ENCODE data around the gene FAM117A. TPM values are rescaled to one million over a fixed set of nuclear protein-coding genes. Genes with fewer than 3 reads are reported as not detected.
A peak's percentile ranks its signal among the peaks of the same experiment; 100 is the strongest.

FAM117A gene
- total and polyA plus RNA-seq, 12 donors, result 4.6 to 16.3 (median 10.3) TPM

DNA sequence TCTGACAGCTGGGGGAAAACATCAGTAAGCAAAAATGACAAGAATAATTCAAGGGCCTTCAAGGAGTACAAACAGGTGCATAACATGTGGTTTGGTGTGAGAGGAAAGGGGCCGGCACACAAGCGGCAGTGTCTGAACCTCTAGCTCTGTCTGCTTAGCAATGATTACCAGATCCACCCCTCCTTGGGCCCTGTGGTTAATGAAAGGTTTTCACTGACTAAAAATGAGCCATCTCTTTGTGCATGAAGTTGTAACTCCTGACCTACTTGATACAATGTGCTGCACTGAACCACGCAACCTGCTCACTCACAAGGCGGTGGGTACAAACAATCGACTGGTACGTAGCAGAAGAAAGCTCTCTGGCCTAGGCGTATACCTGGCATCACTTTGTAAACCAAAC is 15.1 kb downstream of the FAM117A start:
- 85 to 96% (median 93%) methylated on average over 7 of the region's 7 CpGs for WGBS, 4 donors
- Histone ChIP-seq H3K4me3 (no peak overlapping the region), H3K36me3 (replicated peaks in 1 of 2) (no peaks in the 10 kb centered on the region), H3K27me3 (no peaks in the 10 kb centered on the region), H3K4me1 (replicated peaks in 1 of 2) (peaks cover 0 to 3% of the 10 kb centered on the region in 2 donors), H3K9me3 (replicated peaks in 1 of 3) (no peaks in the 10 kb centered on the region), H3K27ac (no peak overlapping the region)
- no peak for DNase-seq
- intact Hi-C loops (cut with DNase I), result no loop called here
- TF ChIP-seq, protein P1, sequence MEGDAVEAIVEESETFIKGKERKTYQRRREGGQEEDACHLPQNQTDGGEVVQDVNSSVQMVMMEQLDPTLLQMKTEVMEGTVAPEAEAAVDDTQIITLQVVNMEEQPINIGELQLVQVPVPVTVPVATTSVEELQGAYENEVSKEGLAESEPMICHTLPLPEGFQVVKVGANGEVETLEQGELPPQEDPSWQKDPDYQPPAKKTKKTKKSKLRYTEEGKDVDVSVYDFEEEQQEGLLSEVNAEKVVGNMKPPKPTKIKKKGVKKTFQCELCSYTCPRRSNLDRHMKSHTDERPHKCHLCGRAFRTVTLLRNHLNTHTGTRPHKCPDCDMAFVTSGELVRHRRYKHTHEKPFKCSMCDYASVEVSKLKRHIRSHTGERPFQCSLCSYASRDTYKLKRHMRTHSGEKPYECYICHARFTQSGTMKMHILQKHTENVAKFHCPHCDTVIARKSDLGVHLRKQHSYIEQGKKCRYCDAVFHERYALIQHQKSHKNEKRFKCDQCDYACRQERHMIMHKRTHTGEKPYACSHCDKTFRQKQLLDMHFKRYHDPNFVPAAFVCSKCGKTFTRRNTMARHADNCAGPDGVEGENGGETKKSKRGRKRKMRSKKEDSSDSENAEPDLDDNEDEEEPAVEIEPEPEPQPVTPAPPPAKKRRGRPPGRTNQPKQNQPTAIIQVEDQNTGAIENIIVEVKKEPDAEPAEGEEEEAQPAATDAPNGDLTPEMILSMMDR (IDR thresholded peaks at IDR 0.05), result no peak
- no peak for TF ChIP-seq POLR2A (IDR thresholded peaks at IDR 0.05)

DNA sequence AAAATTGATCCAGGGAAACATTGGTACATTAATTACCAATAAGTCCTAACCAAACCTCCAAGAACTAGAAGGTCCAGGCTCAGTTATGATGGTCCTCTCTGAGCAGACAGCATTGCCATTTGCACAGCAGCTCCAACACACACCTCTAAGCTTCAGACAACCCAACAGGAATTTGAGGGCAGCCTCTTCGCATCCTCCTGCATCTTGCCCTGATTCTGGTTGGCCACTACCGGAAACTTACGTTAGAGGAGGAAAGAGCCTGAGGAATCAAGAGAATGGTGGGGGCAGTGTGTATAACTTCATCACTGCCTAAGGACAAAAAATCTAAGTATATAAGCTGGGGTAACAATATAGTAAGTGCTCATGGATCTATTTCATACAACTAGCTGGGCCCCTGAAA is 15.7 kb downstream of the FAM117A start:
- Histone ChIP-seq H3K9me3 (replicated peaks in 1 of 3) (no peaks in the 10 kb centered on the region), H3K27me3 (no peaks in the 10 kb centered on the region), H3K27ac (no peak overlapping the region), H3K36me3 (replicated peaks in 1 of 2) (no peaks in the 10 kb centered on the region), H3K4me3 (no peak overlapping the region), H3K4me1 (replicated peaks in 1 of 2) (peaks cover 0 to 7% of the 10 kb centered on the region in 2 donors)
- TF ChIP-seq, protein P1 (IDR thresholded peaks at IDR 0.05), result no peak
- no peak for TF ChIP-seq POLR2A (IDR thresholded peaks at IDR 0.05)
- 81 to 92% (median 87%) methylated on average over 3 of the region's 3 CpGs for WGBS, 4 donors
- DNase-seq, result no peak
- intact Hi-C loops (cut with DNase I), result no loop called here

DNA sequence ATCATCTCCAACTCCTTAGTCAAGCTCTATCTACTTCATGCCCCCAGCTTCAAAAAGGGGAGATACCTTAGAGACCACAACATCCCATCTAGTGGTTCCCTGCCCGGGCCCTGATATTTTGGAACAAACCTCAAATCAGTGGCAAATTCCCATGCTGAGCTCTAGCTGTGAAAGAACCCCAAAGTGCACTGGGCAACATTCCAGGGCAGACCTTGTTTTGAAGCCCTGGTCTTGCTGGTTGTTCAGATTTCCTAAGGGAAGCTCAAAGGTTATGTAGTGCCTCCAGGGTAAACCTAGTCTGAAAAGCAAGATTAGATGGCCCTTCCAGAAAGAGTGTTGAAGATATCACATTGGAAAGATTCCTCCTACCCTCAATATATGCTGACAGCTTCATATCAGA is 16.3 kb downstream of the FAM117A start:
- Histone ChIP-seq H3K4me1 (replicated peaks in 1 of 2) (peaks cover 0 to 12% of the 10 kb centered on the region in 2 donors), H3K27ac (peak overlapping the region in 1 of 5 donors; percentile 29), H3K4me3 (no peak overlapping the region), H3K9me3 (replicated peaks in 1 of 3) (no peaks in the 10 kb centered on the region), H3K36me3 (replicated peaks in 1 of 2) (no peaks in the 10 kb centered on the region), H3K27me3 (no peaks in the 10 kb centered on the region)
- no peak for DNase-seq
- intact Hi-C loops (cut with DNase I), result no loop called here
- TF ChIP-seq, protein P1 (IDR thresholded peaks at IDR 0.05), result no peak
- TF ChIP-seq POLR2A (IDR thresholded peaks at IDR 0.05), result no peak
- WGBS, 4 donors, result 67 to 87% (median 81%) methylated on average over 1 of the region's 1 CpG

DNA sequence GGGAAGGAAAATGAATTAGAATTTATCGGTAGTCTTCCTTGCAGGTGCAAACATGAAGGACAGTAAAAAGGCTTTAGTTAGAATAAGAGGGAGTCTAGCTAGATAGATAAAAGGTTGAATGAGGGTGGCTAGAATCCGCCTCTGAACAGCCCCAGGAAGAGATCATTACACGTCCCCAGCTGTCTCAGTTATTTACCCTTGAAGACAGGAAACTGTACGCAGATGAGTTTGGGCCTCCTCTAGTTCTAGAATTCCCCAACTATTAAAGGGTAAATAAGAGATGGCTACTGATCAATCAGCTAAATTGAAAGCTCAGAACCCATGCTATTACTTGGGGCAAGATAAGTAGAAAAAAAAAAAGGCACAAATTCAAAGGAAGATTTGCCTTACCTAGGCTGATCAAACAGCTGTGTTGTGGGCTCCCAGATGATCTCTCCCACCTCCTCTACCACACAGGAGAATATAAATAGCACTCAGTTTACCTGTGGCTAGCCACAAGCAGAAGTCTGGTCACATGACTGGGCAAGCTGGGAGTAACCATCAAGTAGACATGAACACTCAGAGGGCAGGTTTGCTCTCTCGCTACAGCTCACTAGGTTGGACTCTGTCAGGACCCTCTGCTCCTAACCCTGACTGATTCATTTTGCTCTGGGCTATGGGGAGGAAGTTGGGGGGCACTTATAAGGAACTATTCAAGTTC is 17.0 kb downstream of the FAM117A start:
- Histone ChIP-seq H3K4me1 (replicated peaks in 1 of 2) (peaks cover 0 to 19% of the 10 kb centered on the region in 2 donors), H3K9me3 (replicated peaks in 1 of 3) (no peaks in the 10 kb centered on the region), H3K27ac (peak overlapping the region in 1 of 5 donors; percentile 29), H3K4me3 (no peak overlapping the region), H3K36me3 (replicated peaks in 1 of 2) (no peaks in the 10 kb centered on the region), H3K27me3 (no peaks in the 10 kb centered on the region)
- 78 to 91% (median 85%) methylated on average over 5 of the region's 5 CpGs for WGBS, 4 donors
- TF ChIP-seq, protein P1 (IDR thresholded peaks at IDR 0.05), result no peak
- TF ChIP-seq POLR2A (IDR thresholded peaks at IDR 0.05), result no peak
- intact Hi-C loops (cut with DNase I), result no loop called here
- DNase-seq, result no peak

All from adrenal gland (tissue), 12 donors.